H1 (cell line): ENCODE measurements around the gene ZNF132. TPM values are rescaled to one million over a fixed set of nuclear protein-coding genes. Genes with fewer than 3 reads are reported as not detected.

Experiments used
- CTCF ChIA-PET: fragments of 300-600 bp; sonication (Branson Sonifier 250); formaldehyde crosslinking; loops from one replicate; lab custom pipeline; 2021; ENCODE audit not compliant: partially characterized antibody; lab: Charles Lee
- POLR2A ChIA-PET: fragments of 300-600 bp; sonication (Branson Sonifier 250); formaldehyde crosslinking; loops from one replicate; lab custom pipeline; 2021; ENCODE audit warnings: inconsistent platforms; ENCODE audit not compliant: partially characterized antibody; lab: Charles Lee
- DNase-seq, 2 experiments: peaks; one replicate each; pipeline versions ENCODE4 v3.0.0 to v3.0.0-alpha.2; 2010 to 2022; ENCODE audit warnings: low spot score in 2 of 2, low read depth in 1 of 2, mixed read lengths in 1 of 2
- FAIRE-seq: peaks from 2 replicates; lab custom pipeline; 2011; peaks lifted over from hg19 to GRCh38; lab: Jason Lieb, UNC
- H2AFZ ChIP-seq: 2 replicates; pipeline ENCODE4 v1.8.1; 2012; ENCODE audit warnings: low read length, inconsistent platforms
- H2AK5ac ChIP-seq: 2 replicates; pipeline ENCODE4 v1.6.1; 2013; ENCODE audit warnings: low read depth, low read length
- H2BK120ac ChIP-seq: replicated peaks from 2 replicates; pipeline ENCODE3; 2013; ENCODE audit warnings: low read depth, low read length, inconsistent platforms
- H2BK12ac ChIP-seq: 2 replicates; pipeline ENCODE4 v1.6.1; 2013; ENCODE audit warnings: low read depth, low read length
- H2BK15ac ChIP-seq: 2 replicates; pipeline ENCODE4 v1.6.1; 2013; ENCODE audit warnings: low read length
- H2BK20ac ChIP-seq: 2 replicates; pipeline ENCODE4 v1.6.1; 2013; ENCODE audit warnings: low read length
- H2BK5ac ChIP-seq: 2 replicates; pipeline ENCODE4 v1.6.1; 2013; ENCODE audit warnings: low read depth, low read length
- H3K14ac ChIP-seq: 2 replicates; pipeline ENCODE4 v1.6.1; 2013; ENCODE audit warnings: inconsistent platforms; ENCODE audit not compliant: insufficient read length
- H3K18ac ChIP-seq: 2 replicates; pipeline ENCODE4 v1.6.1; 2013; ENCODE audit warnings: low read length; ENCODE audit errors: extremely low read depth
- H3K23ac ChIP-seq: 2 replicates; pipeline ENCODE4 v1.6.1; 2013; ENCODE audit warnings: inconsistent platforms; ENCODE audit not compliant: insufficient read length
- H3K23me2 ChIP-seq: 2 replicates; pipeline ENCODE4 v1.6.1; 2013; ENCODE audit warnings: low read depth, low read length
- H3K27ac ChIP-seq: 2 replicates; pipeline ENCODE4 v1.6.1; 2011; ENCODE audit warnings: low read depth, low read length, inconsistent platforms
- H3K27me3 ChIP-seq, 4 experiments: replicated peaks in 1 of 4; 1 replicate in 1 of 4; 2 replicates in 3 of 4; pipeline versions ENCODE4 v1.6.1 to v1.8.1; 2011 to 2013; ENCODE audit warnings: low read length in 3 of 4, mild to moderate bottlenecking in 3 of 4, inconsistent platforms in 2 of 4, mixed read lengths in 2 of 4, moderate library complexity in 1 of 4; ENCODE audit not compliant: control insufficient read depth in 3 of 4, insufficient read depth in 3 of 4; ENCODE audit errors: extremely low read depth in 1 of 4
- H3K36me3 ChIP-seq, 4 experiments: 2 replicates each; pipeline versions ENCODE4 v1.6.1 to v1.8.1; 2011 to 2013; ENCODE audit warnings: mild to moderate bottlenecking in 4 of 4, low read length in 3 of 4, moderate library complexity in 2 of 4, control low read depth in 1 of 4, inconsistent platforms in 1 of 4; ENCODE audit not compliant: insufficient read depth in 4 of 4, control insufficient read depth in 2 of 4
- H3K4ac ChIP-seq: replicated peaks from 2 replicates; pipeline ENCODE3; 2013; ENCODE audit warnings: low read length, low read depth, mixed read lengths, inconsistent platforms; ENCODE audit not compliant: insufficient read length
- H3K4me1 ChIP-seq, 4 experiments: replicated peaks in 1 of 4; 1 replicate in 1 of 4; 2 replicates in 3 of 4; pipeline versions ENCODE4 v1.6.1 to v1.8.1; 2011 to 2013; ENCODE audit warnings: low read length in 3 of 4, inconsistent platforms in 2 of 4, mixed read lengths in 1 of 4; ENCODE audit not compliant: insufficient read depth in 4 of 4, control insufficient read depth in 3 of 4
- H3K4me2 ChIP-seq, 2 experiments: 2 replicates each; pipeline versions ENCODE4 v1.6.1 to v1.8.1; 2011 to 2013; ENCODE audit warnings: low read depth in 2 of 2, low read length in 2 of 2, control low read depth in 1 of 2, inconsistent platforms in 1 of 2, mild to moderate bottlenecking in 1 of 2; ENCODE audit not compliant: insufficient read depth in 1 of 2
- H3K4me3 ChIP-seq, 4 experiments: fragments of 200-600, 300-600 bp in 1 of 4; sonication (generic), shearing (Covaris generic), sonication (Bioruptor Twin) in 1 of 4; 2 replicates each; pipeline versions ENCODE4 v1.5.1 to v1.8.1; 2011 to 2016; ENCODE audit warnings: low read length in 4 of 4, low read depth in 3 of 4, control low read depth in 2 of 4, inconsistent platforms in 2 of 4, mild to moderate bottlenecking in 2 of 4, mixed read lengths in 1 of 4, moderate library complexity in 1 of 4; ENCODE audit not compliant: insufficient read depth in 2 of 4; ENCODE audit errors: extremely low read depth in 1 of 4
- H3K56ac ChIP-seq: replicated peaks from 2 replicates; pipeline ENCODE3; 2013; ENCODE audit warnings: low read depth, mild to moderate bottlenecking, mixed read lengths, low read length, inconsistent platforms; ENCODE audit not compliant: insufficient read length
- H3K79me1 ChIP-seq: 2 replicates; pipeline ENCODE4 v1.6.1; 2013; ENCODE audit warnings: low read depth, low read length, control low read depth
- H3K79me2 ChIP-seq, 2 experiments: 2 replicates each; pipeline versions ENCODE4 v1.6.1 to v1.8.1; 2012 to 2013; ENCODE audit warnings: low read length in 2 of 2, mild to moderate bottlenecking in 2 of 2, inconsistent platforms in 1 of 2; ENCODE audit not compliant: insufficient read depth in 2 of 2, control insufficient read depth in 1 of 2
- H3K9ac ChIP-seq, 4 experiments: replicated peaks in 1 of 4; 1 replicate in 1 of 4; 2 replicates in 3 of 4; pipeline versions ENCODE4 v1.6.1 to v1.8.1; 2011 to 2013; ENCODE audit warnings: low read depth in 3 of 4, low read length in 3 of 4, control low read depth in 2 of 4, mild to moderate bottlenecking in 2 of 4, moderate library complexity in 2 of 4, inconsistent platforms in 1 of 4; ENCODE audit errors: extremely low read depth in 1 of 4
- H3K9me3 ChIP-seq, 2 experiments: 2 replicates each; pipeline versions ENCODE4 v1.6.1 to v1.8.1; 2012 to 2013; ENCODE audit warnings: mild to moderate bottlenecking in 2 of 2, moderate library complexity in 2 of 2, control low read depth in 1 of 2, inconsistent platforms in 1 of 2, low read depth in 1 of 2, low read length in 1 of 2, mixed read lengths in 1 of 2; ENCODE audit not compliant: insufficient read depth in 2 of 2
- H4K20me1 ChIP-seq, 2 experiments: replicated peaks in 1 of 2; 2 replicates each; pipeline versions ENCODE3 to v1.8.1; 2011 to 2013; ENCODE audit warnings: inconsistent platforms in 2 of 2, low read length in 2 of 2, mild to moderate bottlenecking in 1 of 2; ENCODE audit not compliant: insufficient read depth in 2 of 2, control insufficient read depth in 1 of 2
- H4K5ac ChIP-seq: 2 replicates; pipeline ENCODE4 v1.6.1; 2013; ENCODE audit warnings: low read length, low read depth, mixed read lengths, inconsistent platforms; ENCODE audit not compliant: insufficient read length
- H4K8ac ChIP-seq: 2 replicates; pipeline ENCODE4 v1.8.0; 2013; ENCODE audit warnings: mild to moderate bottlenecking, moderate library complexity, low read length, inconsistent platforms; ENCODE audit not compliant: insufficient read depth; ENCODE audit errors: extremely low read depth
- H4K91ac ChIP-seq: replicated peaks from 2 replicates; pipeline ENCODE3; 2013; ENCODE audit warnings: low read length, mixed read lengths, inconsistent platforms; ENCODE audit not compliant: insufficient read length
- ASH2L ChIP-seq: fragments of 200-600, 300-600 bp; sonication (generic); IDR thresholded peaks from one replicate; pipeline ENCODE4 v1.7.1; 2017; ENCODE audit warnings: low read length
- CEBPB ChIP-seq: IDR thresholded peaks from 2 replicates; pipeline ENCODE4 v1.6.1; 2012; ENCODE audit warnings: low read depth, low read length
- CTCF ChIP-seq, 3 experiments: IDR thresholded peaks; 1 replicate in 2 of 3; 2 replicates in 1 of 3; pipeline versions ENCODE4 v1.5.1 to v1.6.1; 2011; ENCODE audit warnings: low read length in 3 of 3, mild to moderate bottlenecking in 3 of 3, inconsistent platforms in 2 of 3, low read depth in 1 of 3, moderate library complexity in 1 of 3; ENCODE audit not compliant: insufficient read depth in 1 of 3; ENCODE audit errors: control extremely low read depth in 1 of 3
- EGR1 ChIP-seq: IDR thresholded peaks from 2 replicates; pipeline ENCODE4 v1.6.1; 2011; ENCODE audit warnings: low read depth, low read length, borderline replicate concordance
- JUND ChIP-seq: IDR thresholded peaks from 2 replicates; pipeline ENCODE4 v1.6.1; 2011; ENCODE audit warnings: mild to moderate bottlenecking, improper control_type of control experiment, low read length
- MAFK ChIP-seq: IDR thresholded peaks from 2 replicates; pipeline ENCODE4 v1.6.1; 2012; ENCODE audit warnings: low read depth, mild to moderate bottlenecking, improper control_type of control experiment, low read length
- MAX ChIP-seq: IDR thresholded peaks from 2 replicates; pipeline ENCODE4 v1.6.1; 2012; ENCODE audit warnings: inconsistent platforms
- NANOG ChIP-seq: IDR thresholded peaks from 2 replicates; pipeline ENCODE4 v1.6.1; 2011; ENCODE audit warnings: low read length, low read depth, mild to moderate bottlenecking, inconsistent platforms; ENCODE audit not compliant: insufficient read depth, poor library complexity, severe bottlenecking
- RNF2 ChIP-seq: fragments of 200-900, 300-1000 bp; sonication (generic); IDR thresholded peaks from 2 replicates; pipeline ENCODE4 v1.7.1; 2016; ENCODE audit warnings: borderline replicate concordance, low read depth, mild to moderate bottlenecking, antibody characterized with exemption, low read length; ENCODE audit not compliant: poor library complexity, severe bottlenecking; ENCODE audit errors: missing control alignments
- WGBS, 2 experiments: shearing (Covaris generic) in 1 of 2; methylation state at CpG; one replicate each; pipeline versions ENCODE4 v1.1.6 to v1.1.7; 2013 to 2015; ENCODE audit warnings: low lambda C conversion rate in 2 of 2, mixed read lengths in 2 of 2, inconsistent platforms in 1 of 2, low coverage in 1 of 2, missing lambda C conversion rate in 1 of 2; ENCODE audit not compliant: insufficient replicate concordance in 2 of 2, insufficient coverage in 1 of 2, insufficient read length in 1 of 2; ENCODE audit errors: extremely low coverage in 1 of 2, missing lambda C conversion rate in 1 of 2; 5-methylcytosine and 5-hydroxymethylcytosine counted together
- polyA plus RNA-seq, 7 experiments: library from polyadenylated mRNA; depleted of rRNA in 3 of 7; stranded (reverse) in 5 of 7; unstranded in 2 of 7; fragments of >200 nt in 5 of 7; fragments of 200-250 nt in 2 of 7; gene quantifications; 1 replicate in 5 of 7; 2 replicates in 1 of 7; 4 replicates in 1 of 7; pipeline versions ENCODE4 v1.2.1 to v1.2.3, GENCODE V29; 2011 to 2013; ENCODE audit warnings: missing spikeins in 2 of 7, mixed read lengths in 2 of 7
- total RNA-seq: library from RNA; stranded (reverse); fragmentation: NEBNext Ultra II Directional; extraction: Animal tissue kit (Norgen Biotek cat#: 25700); gene quantifications from 2 replicates; pipeline ENCODE4 v1.2.1, GENCODE V29; 2021

ZNF132 gene
- total and polyA plus RNA-seq, 2 of the 8 experiments (the other 6 are each of a cell fraction or from before 2014, with no cell fraction given) = 0.89 to 1.9 TPM

GRCh38 chr19:58400316-58400915 is 39.5 kb downstream of the ZNF132 start:
- Histone ChIP-seq H3K36me3 (no peaks in the 10 kb centered on the region), H3K9me3 (no peaks in the 10 kb centered on the region)
- no peak for TF ChIP-seq NANOG
- no peak for TF ChIP-seq JUND
- peak; percentile 28 for TF ChIP-seq RNF2
- no peak for TF ChIP-seq MAX
- no peak for TF ChIP-seq EGR1
- TF ChIP-seq CTCF (IDR thresholded peaks at IDR 0.05; ENCODE audit: control extremely low read depth in 1 of 3, insufficient read depth in 1 of 3, low read depth in 1 of 3, low read length in 3 of 3) = no peak
- no peak for TF ChIP-seq CEBPB
- no peak for TF ChIP-seq ASH2L
- TF ChIP-seq MAFK = no peak
- TF ChIP-seq, all 59 proteins: peak for 1
- no peak overlapping the region for H2AFZ ChIP-seq
- DNase-seq = no peak
- H2BK15ac ChIP-seq = no peak overlapping the region
- peaks cover 0 to 25% (median 14%) of the 10 kb centered on the region in 4 experiments; a peak in 5 of 7 replicates for H3K4me1 ChIP-seq
- no peaks in the 10 kb centered on the region for H3K79me2 ChIP-seq
- no peaks in the 10 kb centered on the region; the same call in 1 of the 2 replicates for H3K79me1 ChIP-seq
- H3K23me2 ChIP-seq = peaks cover 12% of the 10 kb centered on the region
- no peak overlapping the region for H2BK120ac ChIP-seq
- WGBS, 2 experiments = 75% methylated on average over 18 of the region's 18 CpGs; no CpG with 5 or more reads in 1 of the 2 experiments
- peak overlapping the region; percentile 50 to 87 for H3K4me2 ChIP-seq
- H3K4ac ChIP-seq = peak overlapping the region; percentile 29
- H3K9ac ChIP-seq = no peak overlapping the region
- H2BK12ac ChIP-seq = peak overlapping the region; percentile 45; the same call in 1 of the 2 replicates
- H3K18ac ChIP-seq = no peak overlapping the region; the same call in 1 of the 2 replicates
- no peak overlapping the region for H3K56ac ChIP-seq
- no peak overlapping the region for H2AK5ac ChIP-seq
- peaks cover 0 to 1% of the 10 kb centered on the region in 2 experiments for H4K20me1 ChIP-seq
- H2BK5ac ChIP-seq = no peak overlapping the region
- H3K27me3 ChIP-seq = peaks cover 3 to 17% (median 11%) of the 10 kb centered on the region in 4 experiments; a peak in 6 of 7 replicates
- H2BK20ac ChIP-seq = no peak overlapping the region
- ChIA-PET POLR2A (interaction anchor here (0.8 to 7.2 kb wide), 4 partner anchors 8 to 121 kb away, joined by 3 to 78 read pairs (median 5); partner anchors contain the start of genes RPS5, ZNF584 and ZNF837), CTCF (interaction anchor here (2.8 kb wide), 1 partner anchor 119 kb away, joined by 7 read pairs; the partner anchor contains the start of gene ZBTB45)
- peak overlapping the region; percentile 29 to 84 (median 42) for H3K4me3 ChIP-seq
- no peak overlapping the region for H4K91ac ChIP-seq
- H3K14ac ChIP-seq = no peak overlapping the region
- FAIRE-seq = no peak
- H3K23ac ChIP-seq = no peak overlapping the region
- H3K27ac ChIP-seq = no peak overlapping the region
- H4K8ac ChIP-seq = no peak overlapping the region
- H4K5ac ChIP-seq = no peak overlapping the region
